ENCODE results near the gene PHTF2.

The PHTF2 gene

GRCh38 chr7:77811516-77812289, 13.1 kb downstream of the PHTF2 start:
- no peak overlapping the region for H3K4me3 ChIP-seq (ENCODE audit: control insufficient read depth, low read depth, low read length)
- TF ChIP-seq CTCF (IDR thresholded peaks at IDR 0.05; ENCODE audit: control insufficient read depth, insufficient read depth, low read depth, low read length, missing control alignments): no peak
- DNase-seq (ENCODE audit: low read depth): no peak

GRCh38 chr7:77812290-77812685, 13.7 kb downstream of the PHTF2 start:
- no peak for TF ChIP-seq CTCF (IDR thresholded peaks at IDR 0.05; ENCODE audit: control insufficient read depth, insufficient read depth, low read depth, low read length, missing control alignments)
- no peak overlapping the region for H3K4me3 ChIP-seq (ENCODE audit: control insufficient read depth, low read depth, low read length)
- DNase-seq (ENCODE audit: low read depth): peak; percentile 50

- DNase-seq (ENCODE audit: low read depth): no peak
- H3K4me3 ChIP-seq (ENCODE audit: control insufficient read depth, low read depth, low read length): no peak overlapping the region
- no peak for TF ChIP-seq CTCF (IDR thresholded peaks at IDR 0.05; ENCODE audit: control insufficient read depth, insufficient read depth, low read depth, low read length, missing control alignments)
Observed at GRCh38 chr7:77813180-77813579, 14.6 kb downstream of the PHTF2 start.

- no peak overlapping the region for H3K4me3 ChIP-seq (ENCODE audit: control insufficient read depth, low read depth, low read length)
- DNase-seq (ENCODE audit: low read depth): no peak
- no peak for TF ChIP-seq CTCF (IDR thresholded peaks at IDR 0.05; ENCODE audit: control insufficient read depth, insufficient read depth, low read depth, low read length, missing control alignments)
Observed at GRCh38 chr7:77819021-77819420, 20.4 kb downstream of the PHTF2 start.

GRCh38 chr7:77820967-77821366, 22.4 kb downstream of the PHTF2 start:
- no peak for TF ChIP-seq CTCF (IDR thresholded peaks at IDR 0.05; ENCODE audit: control insufficient read depth, insufficient read depth, low read depth, low read length, missing control alignments)
- DNase-seq (ENCODE audit: low read depth): no peak
- no peak overlapping the region for H3K4me3 ChIP-seq (ENCODE audit: control insufficient read depth, low read depth, low read length)

- no peak for DNase-seq (ENCODE audit: low read depth)
- TF ChIP-seq CTCF (IDR thresholded peaks at IDR 0.05; ENCODE audit: control insufficient read depth, insufficient read depth, low read depth, low read length, missing control alignments): no peak
- H3K4me3 ChIP-seq (ENCODE audit: control insufficient read depth, low read depth, low read length): no peak overlapping the region
Observed at GRCh38 chr7:77822269-77822668, 23.7 kb downstream of the PHTF2 start.
